NCI-H1092 treated with DMSO at 0.1 percent for 48 hours (cell line): ENCODE measurements around the gene FBXW12.
"Not testable (repeated sequence)": the region's sequence is repeated elsewhere in the genome, so short reads cannot be mapped to it uniquely, and the experiment has no call there.

Experiments used
- DNase-seq: peaks from one replicate; lab custom pipeline; 2025; lab: John Stamatoyannopoulos, UW

FBXW12 gene

GRCh38 chr3:48372862-48373435 is 930 bp downstream of the FBXW12 start:
- DNase-seq = no peak

- no peak for DNase-seq
These were observed 15.6 kb downstream of the FBXW12 start for GRCh38 chr3:48387634-48388033.

GRCh38 chr3:48388966-48389365 is 16.9 kb downstream of the FBXW12 start:
- DNase-seq = no peak

- no peak for DNase-seq
These were observed 22.4 kb downstream of the FBXW12 start for GRCh38 chr3:48394391-48394790.

GRCh38 chr3:48395714-48396113 is 23.7 kb downstream of the FBXW12 start:
- DNase-seq = no peak

GRCh38 chr3:48397767-48398681 is 26.0 kb downstream of the FBXW12 start:
- DNase-seq = no peak

GRCh38 chr3:48398701-48399386 is 26.8 kb downstream of the FBXW12 start:
- DNase-seq = no peak

GRCh38 chr3:48399387-48400172 is 27.6 kb downstream of the FBXW12 start:
- DNase-seq = no peak

GRCh38 chr3:48400824-48401433 is 28.9 kb downstream of the FBXW12 start:
- peak; percentile 2 for DNase-seq

- DNase-seq = not testable (repeated sequence)
These were observed 29.4 kb downstream of the FBXW12 start for GRCh38 chr3:48401434-48401901.

GRCh38 chr3:48402281-48402732 is 30.3 kb downstream of the FBXW12 start:
- no peak for DNase-seq

- DNase-seq = no peak
These were observed 30.9 kb downstream of the FBXW12 start for GRCh38 chr3:48402907-48403306.

GRCh38 chr3:48403533-48404439 is 31.8 kb downstream of the FBXW12 start:
- no peak for DNase-seq

- DNase-seq = no peak
These were observed 32.7 kb downstream of the FBXW12 start for GRCh38 chr3:48404440-48405342.

GRCh38 chr3:48405343-48405881 is 33.4 kb downstream of the FBXW12 start:
- DNase-seq = no peak

GRCh38 chr3:48405971-48406370 is 34.0 kb downstream of the FBXW12 start:
- DNase-seq = no peak

- no peak for DNase-seq
These were observed 34.7 kb downstream of the FBXW12 start for GRCh38 chr3:48406443-48407431.
